SK-N-MC (cell line): ENCODE data around the gene TSPAN5.

ENCODE experiments used
- EZH2 ChIP-seq: fragments of 200-600 bp; sonication (generic); IDR thresholded peaks from one replicate; pipeline ENCODE4 v1.6.1; 2017; ENCODE audit warnings: antibody characterized with exemption
- POLR2AphosphoS5 ChIP-seq: IDR thresholded peaks from 2 replicates; pipeline ENCODE4 v1.6.1; 2012; ENCODE audit warnings: mild to moderate bottlenecking, low read depth, low read length, borderline replicate concordance

DNA sequence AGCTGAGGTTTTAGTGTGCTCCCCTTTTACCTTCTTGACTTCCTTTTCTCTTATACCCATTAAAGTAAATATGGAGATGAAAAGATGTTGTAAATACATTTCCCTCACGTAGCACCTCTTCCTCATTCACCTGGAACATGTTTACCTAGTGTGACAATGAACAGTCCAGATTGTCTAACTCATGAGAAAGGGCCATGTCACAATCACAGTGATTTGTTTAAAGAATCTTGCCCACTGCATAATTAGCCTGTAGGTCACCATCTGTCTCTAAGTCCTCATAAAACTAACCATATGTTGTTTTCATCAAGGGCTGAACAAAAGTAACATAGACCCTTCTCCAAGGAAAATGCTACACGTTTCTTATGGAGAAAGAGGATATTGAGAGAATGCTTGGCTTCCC lies 85.7 kb downstream of the TSPAN5 start:
- TF ChIP-seq POLR2AphosphoS5 (no peak), EZH2 (no peak)
